HepG2 (cell line): Measurements from ENCODE around the gene CDC14A. TPM values are rescaled to one million over a fixed set of nuclear protein-coding genes. Genes with fewer than 3 reads are reported as not detected.

Experiments used
- ARID5B ChIP-seq: IDR thresholded peaks from 2 replicates; pipeline ENCODE4 v1.4.0; 2020; ENCODE audit warnings: mild to moderate bottlenecking, missing genetic modification reagents
- DMTF1 ChIP-seq: sonication (generic); formaldehyde crosslinking; IDR thresholded peaks from 2 replicates; pipeline ENCODE4 v1.4.0; 2020; ENCODE audit warnings: mild to moderate bottlenecking, missing genetic modification reagents
- FOXO1 ChIP-seq: sonication (generic); formaldehyde crosslinking; IDR thresholded peaks from 2 replicates; pipeline ENCODE4 v1.4.0; 2020; ENCODE audit warnings: missing genetic modification reagents
- GRHL1 ChIP-seq: sonication (generic); formaldehyde crosslinking; conservative IDR thresholded peaks from 2 replicates; pipeline ENCODE4 v1.8.0; 2022; ENCODE audit warnings: missing genetic modification reagents
- HMG20B ChIP-seq: conservative IDR thresholded peaks from 2 replicates; pipeline ENCODE4 v1.6.1; 2016; ENCODE audit warnings: missing genetic modification reagents, missing compliant biosample characterization
- HNF4A ChIP-seq: sonication (generic); formaldehyde crosslinking; IDR thresholded peaks from 2 replicates; pipeline ENCODE4 v1.4.0; 2020; ENCODE audit warnings: missing genetic modification reagents
- MED1 ChIP-seq: sonication (generic); formaldehyde crosslinking; IDR thresholded peaks from 2 replicates; pipeline ENCODE4 v1.4.0; 2020; ENCODE audit warnings: missing genetic modification reagents
- ONECUT2 ChIP-seq: sonication (generic); formaldehyde crosslinking; IDR thresholded peaks from 2 replicates; pipeline ENCODE4 v1.4.0; 2020; ENCODE audit warnings: missing genetic modification reagents
- PLRG1 ChIP-seq: fragments of 450-650 bp; conservative IDR thresholded peaks from 2 replicates; pipeline ENCODE4 v1.6.1; 2016
- PRDM15 ChIP-seq: sonication (generic); formaldehyde crosslinking; IDR thresholded peaks from 2 replicates; pipeline ENCODE4 v1.4.0; 2020; ENCODE audit warnings: missing genetic modification reagents
- SAFB2 ChIP-seq: sonication (generic); formaldehyde crosslinking; IDR thresholded peaks from 2 replicates; pipeline ENCODE4 v1.5.1; 2020; ENCODE audit warnings: missing genetic modification reagents, low read depth, mild to moderate bottlenecking, borderline replicate concordance
- SIN3B ChIP-seq: fragments of 150-350 bp; IDR thresholded peaks from 2 replicates; pipeline ENCODE4 v1.6.1; 2014; ENCODE audit warnings: low read length
- ZNF24 ChIP-seq: fragments of 450-650 bp; IDR thresholded peaks from 2 replicates; pipeline ENCODE4 v1.6.1; 2017; ENCODE audit warnings: antibody characterized with exemption, mild to moderate bottlenecking
- ZNF609 ChIP-seq: sonication (generic); formaldehyde crosslinking; IDR thresholded peaks from 2 replicates; pipeline ENCODE4 v1.4.0; 2020; ENCODE audit warnings: mild to moderate bottlenecking, missing genetic modification reagents, borderline replicate concordance
- polyA plus RNA-seq, 8 experiments: library from polyadenylated mRNA; depleted of rRNA in 3 of 8; stranded (reverse) in 7 of 8; unstranded in 1 of 8; fragments of >200 nt; fragmentation: Illumina TruSeq in 4 of 8; extraction: Trizol in 4 of 8; gene quantifications; 2 replicates each; pipeline versions ENCODE4 v1.2.1 to v1.2.3, GENCODE V29; 2011 to 2016; ENCODE audit warnings: low read depth in 4 of 8, missing spikeins in 1 of 8, mixed read lengths in 1 of 8; ENCODE audit not compliant: insufficient read depth in 1 of 8
- total RNA-seq, 5 experiments: library from RNA; depleted of rRNA; stranded (reverse); fragments of >200 nt; fragmentation: Illumina TruSeq; extraction: Trizol; gene quantifications; 2 replicates each; pipeline ENCODE4 v1.2.3, GENCODE V29; 2016; ENCODE audit warnings: low read depth in 1 of 5

CDC14A gene
- total and polyA plus RNA-seq, 2 of the 13 experiments (the other 11 are each of a cell fraction or from before 2014, with no cell fraction given): 2.8 to 4.9 TPM

- peak; percentile 78 for TF ChIP-seq ARID5B (CRISPR knock-in tag)
- TF ChIP-seq FOXO1: no peak
- no peak for TF ChIP-seq GRHL1
- TF ChIP-seq PRDM15 (CRISPR knock-in tag): no peak
- no peak for TF ChIP-seq SAFB2 (CRISPR knock-in tag)
- no peak for TF ChIP-seq ZNF609
- TF ChIP-seq SIN3B: no peak
- peak; percentile 18; the same call in 1 of the 2 replicates for TF ChIP-seq HNF4A (CRISPR knock-in tag)
- no peak for TF ChIP-seq DMTF1 (CRISPR knock-in tag)
- TF ChIP-seq PLRG1: no peak
- no peak for TF ChIP-seq MED1 (CRISPR knock-in tag)
- no peak for TF ChIP-seq ONECUT2
- TF ChIP-seq HMG20B (CRISPR knock-in tag): 0 out of 2 replicates have a peak, but pooled peaks have one; percentile 17
- no peak for TF ChIP-seq ZNF24
Measured at GRCh38 chr1:100413035-100413434, 60.7 kb downstream of the CDC14A start (continued).
